ENCODE results near the gene STT3B. TPM values are rescaled to one million over a fixed set of nuclear protein-coding genes. Genes with fewer than 3 reads are reported as not detected.

The STT3B gene
- total RNA-seq, 6 experiments from 2014 or later, result 53.8 to 70.9 (median 65.1) TPM

DNA sequence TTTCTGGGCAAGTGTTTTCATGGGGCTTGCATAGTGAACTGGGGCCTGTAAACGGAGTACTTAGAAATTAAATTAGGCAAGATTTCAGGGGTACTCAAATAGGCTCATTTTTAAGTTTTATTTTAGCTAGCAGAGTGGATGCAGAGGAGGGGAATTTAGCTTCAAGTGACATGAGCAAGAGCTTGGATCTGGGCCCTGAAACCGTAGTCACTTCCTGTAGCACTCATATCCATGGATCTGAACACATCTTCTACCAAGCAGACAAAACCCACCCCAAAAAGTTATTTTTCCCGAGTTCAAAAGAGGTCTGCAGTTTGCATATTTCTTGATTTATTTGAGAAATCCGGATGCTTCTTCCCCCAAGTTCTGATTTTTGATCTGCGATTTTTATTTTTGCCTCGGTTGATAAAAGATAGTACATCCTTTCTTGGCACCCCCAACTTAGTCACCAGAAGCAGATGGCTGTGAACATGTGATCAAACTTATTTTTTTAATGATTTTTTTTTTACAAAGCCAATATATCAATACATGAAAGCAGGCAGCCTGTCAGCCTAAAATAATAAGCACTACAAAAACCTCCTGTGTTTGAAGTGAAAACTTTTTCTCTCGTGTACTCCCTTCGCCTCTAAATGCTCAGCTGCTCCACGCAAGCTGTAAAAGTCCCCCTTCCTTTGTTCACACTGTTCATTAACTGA, 36.6 kb upstream of the STT3B start:
- no peaks in the 10 kb centered on the region for H3K36me3 ChIP-seq
- intact Hi-C loops (cut with DNase I), result no loop called here
- ATAC-seq (no peak), DNase-seq (no peak)
- H3K27me3 ChIP-seq, result no peaks in the 10 kb centered on the region
- no peaks in the 10 kb centered on the region for H3K4me1 ChIP-seq
- H3K4me3 ChIP-seq, result no peak overlapping the region
- H3K27ac ChIP-seq, result no peak overlapping the region
- no peaks in the 10 kb centered on the region for H3K9me3 ChIP-seq
- TF ChIP-seq POLR2A (IDR thresholded peaks at IDR 0.05), result no peak
- TF ChIP-seq, protein P1, sequence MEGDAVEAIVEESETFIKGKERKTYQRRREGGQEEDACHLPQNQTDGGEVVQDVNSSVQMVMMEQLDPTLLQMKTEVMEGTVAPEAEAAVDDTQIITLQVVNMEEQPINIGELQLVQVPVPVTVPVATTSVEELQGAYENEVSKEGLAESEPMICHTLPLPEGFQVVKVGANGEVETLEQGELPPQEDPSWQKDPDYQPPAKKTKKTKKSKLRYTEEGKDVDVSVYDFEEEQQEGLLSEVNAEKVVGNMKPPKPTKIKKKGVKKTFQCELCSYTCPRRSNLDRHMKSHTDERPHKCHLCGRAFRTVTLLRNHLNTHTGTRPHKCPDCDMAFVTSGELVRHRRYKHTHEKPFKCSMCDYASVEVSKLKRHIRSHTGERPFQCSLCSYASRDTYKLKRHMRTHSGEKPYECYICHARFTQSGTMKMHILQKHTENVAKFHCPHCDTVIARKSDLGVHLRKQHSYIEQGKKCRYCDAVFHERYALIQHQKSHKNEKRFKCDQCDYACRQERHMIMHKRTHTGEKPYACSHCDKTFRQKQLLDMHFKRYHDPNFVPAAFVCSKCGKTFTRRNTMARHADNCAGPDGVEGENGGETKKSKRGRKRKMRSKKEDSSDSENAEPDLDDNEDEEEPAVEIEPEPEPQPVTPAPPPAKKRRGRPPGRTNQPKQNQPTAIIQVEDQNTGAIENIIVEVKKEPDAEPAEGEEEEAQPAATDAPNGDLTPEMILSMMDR (IDR thresholded peaks at IDR 0.05), result no peak
- 83% methylated on average over 8 of the region's 9 CpGs for WGBS (ENCODE audit: insufficient coverage, low coverage, low lambda C conversion rate, missing lambda C conversion rate)

DNA sequence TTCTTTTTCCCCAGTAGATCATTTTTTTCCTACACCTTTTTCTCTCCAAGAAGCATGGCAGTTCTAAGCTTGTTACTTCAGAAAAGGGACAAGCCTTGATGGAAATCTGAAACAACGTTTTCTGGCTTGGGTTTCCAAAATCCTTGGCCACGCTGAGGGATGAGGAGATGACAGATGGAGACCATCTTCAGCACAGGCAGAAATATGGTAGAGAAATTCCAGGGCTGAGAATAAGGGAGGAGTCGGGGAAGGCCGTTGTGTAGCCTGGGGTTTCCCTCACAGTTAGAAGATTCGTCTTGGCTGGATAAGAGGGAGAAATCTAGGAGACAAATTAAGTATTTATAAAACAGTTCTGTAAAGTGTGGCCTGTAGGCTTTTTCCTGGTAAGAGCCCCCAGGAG, 33.9 kb upstream of the STT3B start:
- Histone ChIP-seq H3K4me3 (no peak overlapping the region), H3K27ac (no peak overlapping the region), H3K27me3 (no peaks in the 10 kb centered on the region), H3K9me3 (no peaks in the 10 kb centered on the region), H3K36me3 (no peaks in the 10 kb centered on the region), H3K4me1 (peaks cover 0 to under 1% (median 0%) of the 10 kb centered on the region in 4 donors)
- WGBS (ENCODE audit: insufficient coverage, low coverage, low lambda C conversion rate, missing lambda C conversion rate), result 60% methylated on average over 5 of the region's 5 CpGs
- ATAC-seq (no peak), DNase-seq (no peak)
- intact Hi-C loops (cut with DNase I), result no loop called here
- TF ChIP-seq POLR2A (IDR thresholded peaks at IDR 0.05), result no peak
- TF ChIP-seq, protein P1 (IDR thresholded peaks at IDR 0.05), result no peak

DNA sequence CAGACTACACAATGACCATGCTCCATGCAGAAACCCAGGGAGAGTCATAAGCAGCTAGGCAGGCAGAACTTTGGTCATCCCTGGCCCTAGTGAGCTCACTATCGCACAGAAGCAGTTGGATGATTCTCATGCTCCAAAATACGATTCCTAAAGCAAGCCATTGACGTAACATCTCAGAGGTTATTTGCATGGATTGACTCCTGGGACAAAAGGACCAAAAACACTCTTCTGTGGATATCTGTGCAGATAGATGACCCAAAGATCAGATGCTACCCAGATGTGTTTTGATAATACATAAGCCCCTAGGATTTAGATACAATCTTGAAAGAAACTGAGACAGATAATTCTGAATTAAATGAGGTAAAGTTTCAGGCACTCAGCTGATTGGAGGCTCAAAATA, 33.4 kb upstream of the STT3B start:
- Histone ChIP-seq H3K9me3 (no peaks in the 10 kb centered on the region), H3K4me3 (no peak overlapping the region), H3K4me1 (peaks cover 0 to 6% (median 0%) of the 10 kb centered on the region in 4 donors), H3K27me3 (no peaks in the 10 kb centered on the region), H3K27ac (no peak overlapping the region), H3K36me3 (no peaks in the 10 kb centered on the region)
- TF ChIP-seq, protein P1 (IDR thresholded peaks at IDR 0.05), result no peak
- no peak for TF ChIP-seq POLR2A (IDR thresholded peaks at IDR 0.05)
- no peak for DNase-seq
- WGBS (ENCODE audit: insufficient coverage, low coverage, low lambda C conversion rate, missing lambda C conversion rate), result 81% methylated on average over 3 of the region's 3 CpGs
- intact Hi-C loops (cut with DNase I), result no loop called here
- no peak for ATAC-seq

DNA sequence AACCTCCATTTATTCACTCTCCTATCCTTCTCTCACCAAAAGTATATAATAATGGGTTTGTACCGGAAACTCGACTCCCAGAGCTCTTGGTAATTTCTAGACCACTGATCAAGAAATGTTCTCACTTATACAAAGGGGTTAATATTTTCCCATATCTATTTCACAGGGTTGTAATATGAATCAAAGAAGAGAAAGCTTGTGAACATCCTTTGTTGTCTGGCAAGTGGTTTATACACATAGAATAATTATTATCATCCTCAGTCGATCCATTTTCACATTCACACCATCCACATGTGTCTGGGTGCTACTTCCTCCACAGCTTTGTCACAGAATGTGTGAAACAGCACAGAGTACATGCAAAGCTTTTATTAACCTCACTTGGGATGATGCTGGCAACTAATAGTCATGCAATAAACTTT, 29.9 kb upstream of the STT3B start:
- no peak for ATAC-seq
- H3K36me3 ChIP-seq, result no peaks in the 10 kb centered on the region
- TF ChIP-seq, protein P1 (IDR thresholded peaks at IDR 0.05), result no peak
- TF ChIP-seq POLR2A (IDR thresholded peaks at IDR 0.05), result no peak
- peaks cover 0 to 11% (median 3%) of the 10 kb centered on the region in 4 donors for H3K4me1 ChIP-seq
- intact Hi-C loops (cut with DNase I), result no loop called here
- 74% methylated on average over 3 of the region's 3 CpGs for WGBS (ENCODE audit: insufficient coverage, low coverage, low lambda C conversion rate, missing lambda C conversion rate)
- no peaks in the 10 kb centered on the region for H3K27me3 ChIP-seq
- no peak for DNase-seq
- H3K4me3 ChIP-seq, result no peak overlapping the region
- H3K27ac ChIP-seq, result no peak overlapping the region
- H3K9me3 ChIP-seq, result no peaks in the 10 kb centered on the region

Data from right lobe of liver (tissue), 6 donors.